GM19035 (cell line): Measurements from ENCODE around the gene WNK3.
A peak's percentile ranks its signal among the peaks of the same experiment; 100 is the strongest.

Experiments used
- ATAC-seq: cut with Tn5 transposase; IDR thresholded peaks from one replicate; pipeline ENCODE4 v1.9.1; 2021; ENCODE audit not compliant: unreplicated experiment

The WNK3 gene

GRCh38 chrX:54246866-54247265, 111.0 kb downstream of the WNK3 start:
- ATAC-seq = no peak

GRCh38 chrX:54238588-54238987, 119.3 kb downstream of the WNK3 start:
- ATAC-seq = no peak

DNA sequence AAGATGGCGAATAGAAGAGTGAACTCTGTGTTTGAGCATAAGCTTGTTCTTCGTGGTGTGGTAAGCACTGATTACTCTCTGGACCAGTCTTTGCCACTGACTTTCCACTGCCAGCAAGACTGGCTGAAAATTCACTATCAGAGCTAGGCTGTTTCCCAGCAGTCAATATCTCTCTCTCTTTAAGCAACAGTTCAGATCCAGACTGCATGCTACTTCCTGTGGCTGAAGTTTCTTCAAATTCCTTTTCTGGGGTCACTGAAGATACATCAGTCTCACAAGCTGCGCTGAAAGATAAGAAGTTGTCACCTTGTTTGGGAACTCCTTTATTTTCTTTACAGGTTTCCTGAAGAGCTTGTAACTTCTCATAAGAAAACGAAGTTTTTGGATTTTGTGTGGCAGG, 120.8 kb downstream of the WNK3 start:
- no peak for ATAC-seq

- ATAC-seq = no peak
Observed at GRCh38 chrX:54230435-54231148, 127.3 kb downstream of the WNK3 start.

DNA sequence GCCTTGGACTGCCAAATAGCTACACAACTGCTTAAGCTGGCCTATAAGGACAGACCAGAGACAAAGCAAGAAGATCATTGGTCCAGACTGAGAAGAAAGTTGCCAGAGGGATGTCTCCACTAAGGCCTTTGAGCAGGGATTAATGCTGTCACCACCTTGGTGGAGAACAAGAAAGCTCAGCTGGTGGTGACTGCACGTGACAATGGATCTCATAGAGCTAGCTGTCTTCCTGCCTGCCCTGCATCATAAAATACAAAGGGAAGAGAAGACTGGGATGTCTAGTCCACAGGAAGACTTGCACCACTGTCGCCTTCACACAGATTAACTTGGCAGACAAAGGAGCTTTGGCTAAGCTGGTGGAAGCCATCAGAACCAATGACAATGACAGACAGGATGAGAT, 134.3 kb downstream of the WNK3 start:
- ATAC-seq = no peak

DNA sequence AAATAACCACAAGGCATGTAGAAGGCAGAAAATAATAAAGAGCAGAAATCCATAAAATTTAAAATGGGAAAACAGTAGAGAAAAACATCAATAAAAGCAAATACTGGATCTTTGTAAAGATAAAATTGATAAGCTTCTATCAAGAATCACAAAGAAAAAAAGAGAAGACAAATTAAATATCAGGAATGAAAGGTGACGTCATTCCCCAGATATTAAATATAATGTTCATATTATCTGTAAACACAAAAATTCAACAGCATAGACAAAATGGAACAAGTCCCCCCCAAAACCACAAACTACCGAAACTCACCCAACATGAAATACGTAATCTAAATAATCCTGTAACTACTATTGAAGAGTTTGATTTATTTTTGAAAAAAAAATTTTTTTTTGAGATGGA, 144.2 kb downstream of the WNK3 start:
- ATAC-seq = no peak

- ATAC-seq = no peak
Observed at GRCh38 chrX:54208531-54208930, 149.3 kb downstream of the WNK3 start.

DNA sequence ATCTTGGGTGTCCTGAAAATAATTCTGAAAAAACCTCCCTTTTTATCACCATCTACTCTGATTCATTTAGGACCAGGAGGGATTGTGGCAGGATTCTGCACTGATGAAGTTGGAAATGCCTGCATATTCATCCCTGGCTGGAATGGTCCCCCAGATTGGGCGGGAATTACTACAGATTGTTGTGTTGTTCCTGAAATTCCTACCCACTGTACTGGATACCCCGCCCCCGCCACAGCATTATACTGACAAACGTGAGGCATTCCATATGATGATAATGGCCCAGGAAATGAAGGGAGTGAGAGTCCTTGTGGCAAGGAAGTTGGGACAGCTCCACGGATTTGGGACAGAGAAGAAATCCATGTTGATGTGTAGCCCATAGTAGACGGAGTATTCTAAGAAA, 159.6 kb downstream of the WNK3 start:
- no peak for ATAC-seq

DNA sequence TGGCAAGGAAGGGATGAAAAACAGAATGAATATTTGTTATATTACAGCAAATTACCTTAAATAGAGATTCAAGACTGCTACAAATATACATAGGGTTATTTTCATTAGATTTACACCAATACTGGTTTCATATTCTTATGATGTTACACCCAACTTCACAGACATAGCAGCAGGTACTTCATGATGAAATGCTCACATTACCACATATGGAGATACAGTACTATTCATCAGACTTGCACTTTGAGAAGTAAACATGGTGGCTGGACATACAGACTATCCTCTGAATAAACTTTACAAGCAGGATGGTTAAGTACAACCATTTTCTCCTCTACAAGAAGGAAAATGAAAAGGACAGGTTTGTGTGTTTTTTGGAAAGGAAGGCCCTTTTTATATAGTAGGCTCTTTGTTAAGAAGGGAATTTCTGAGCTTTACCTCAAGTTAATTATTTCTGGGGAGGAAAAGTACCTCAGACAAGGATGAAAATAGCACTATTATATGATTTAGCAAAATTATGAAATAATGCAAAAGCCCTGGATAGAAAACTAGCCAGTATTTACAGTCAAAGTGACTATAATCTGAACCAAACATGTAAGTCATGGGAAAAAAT, 162.8 kb downstream of the WNK3 start:
- ATAC-seq = no peak

DNA sequence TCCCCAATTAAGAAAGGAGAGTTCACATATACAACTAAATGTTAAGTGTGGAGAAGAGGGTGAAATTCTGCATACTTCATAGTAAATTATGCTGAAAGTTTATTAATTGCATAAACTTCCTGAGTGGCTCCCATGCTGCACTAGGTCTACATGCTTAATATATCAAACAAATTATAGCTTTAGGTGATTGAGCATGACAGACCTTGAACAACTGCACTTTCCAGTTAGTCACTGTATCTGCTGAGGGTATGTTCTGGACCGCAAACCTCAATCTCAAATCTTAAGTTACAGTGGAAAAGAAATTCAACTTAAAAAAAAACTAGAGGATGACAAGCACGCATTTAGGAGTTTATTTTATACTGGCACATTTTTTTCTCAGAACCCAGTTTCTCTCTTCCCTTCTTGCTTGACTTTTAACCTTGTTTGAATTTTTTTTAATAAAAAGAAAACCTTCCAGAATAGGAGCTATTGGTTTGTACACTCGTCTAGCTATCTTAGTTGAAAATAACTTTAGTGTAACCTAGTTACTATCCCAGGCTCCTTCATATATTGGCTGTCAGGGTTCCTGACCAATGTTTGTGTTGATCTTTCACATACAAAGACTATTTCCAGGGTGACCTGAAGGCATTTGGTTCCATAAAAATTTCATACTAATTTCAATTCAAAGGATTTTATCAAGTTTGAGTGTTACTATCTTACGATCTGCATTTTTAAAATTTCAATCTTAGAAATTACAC, 164.6 kb downstream of the WNK3 start:
- ATAC-seq = no peak

GRCh38 chrX:54184474-54184873, 173.4 kb downstream of the WNK3 start:
- no peak for ATAC-seq

- ATAC-seq = peak; percentile 57
Observed at GRCh38 chrX:54182864-54183613, 174.8 kb downstream of the WNK3 start, which contains the start of gene FAM120C. Gene FAM120C, minus strand, starts transcription at chrX:54183254. Its CDS starts 56 bp downstream, at chrX:54183198.

DNA sequence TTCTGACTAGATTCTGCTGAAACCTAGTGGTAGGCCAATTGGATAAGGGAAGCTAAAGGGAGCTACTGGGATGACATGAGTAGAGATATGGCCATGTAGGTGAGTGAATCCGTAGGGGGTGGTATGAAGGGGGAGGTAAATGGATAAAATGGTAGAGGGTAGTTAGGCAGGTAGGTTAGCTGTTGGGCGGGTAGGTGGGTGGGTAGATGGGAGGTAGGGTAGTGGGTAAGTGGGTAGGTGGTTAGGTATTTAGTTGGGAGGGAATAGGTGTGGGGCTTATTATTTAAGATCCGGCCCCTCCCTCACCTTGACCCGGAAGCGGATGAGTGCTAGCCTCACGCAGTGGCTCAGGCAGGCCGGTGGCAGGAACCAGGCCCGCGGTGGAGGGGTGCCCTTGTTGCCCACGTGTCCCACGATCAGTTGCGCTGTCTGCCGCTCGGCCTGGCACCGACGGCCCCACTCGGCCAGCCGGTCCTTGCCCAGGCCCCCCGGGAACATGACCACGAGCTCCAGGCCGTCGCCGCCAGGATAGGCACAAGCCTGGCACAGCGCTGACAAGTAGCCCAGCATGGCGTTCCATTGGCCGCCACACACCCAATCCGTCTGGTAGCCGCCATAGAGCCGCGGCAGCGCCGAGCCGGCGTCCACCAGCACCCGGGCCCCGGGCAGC, 175.5 kb downstream of the WNK3 start:
- peak; percentile 60 for ATAC-seq

GRCh38 chrX:54181202-54181953, 176.5 kb downstream of the WNK3 start:
- ATAC-seq = no peak

GRCh38 chrX:54180403-54180802, 177.4 kb downstream of the WNK3 start:
- no peak for ATAC-seq

- ATAC-seq = no peak
Observed at GRCh38 chrX:54178100-54178940, 179.5 kb downstream of the WNK3 start.

- no peak for ATAC-seq
Observed at GRCh38 chrX:54177306-54177705, 180.5 kb downstream of the WNK3 start.

- ATAC-seq = no peak
Observed at GRCh38 chrX:54173791-54174190, 184.1 kb downstream of the WNK3 start.

- no peak for ATAC-seq
Observed at GRCh38 chrX:54172455-54172854, 185.4 kb downstream of the WNK3 start.
